Measurements from ENCODE around the gene GRP.
"Not testable (repeated sequence)": the region's sequence is repeated elsewhere in the genome, so short reads cannot be mapped to it uniquely, and the experiment has no call there.

GRP gene

GRCh38 chr18:59229701-59230443 is 9.9 kb downstream of the GRP start:
- no peak for DNase-seq

GRCh38 chr18:59231114-59231513 is 11.2 kb downstream of the GRP start:
- no peak for DNase-seq

GRCh38 chr18:59231877-59232276 is 11.9 kb downstream of the GRP start:
- no peak for DNase-seq

GRCh38 chr18:59232309-59233016 is 12.5 kb downstream of the GRP start:
- DNase-seq = no peak

GRCh38 chr18:59233017-59233410 is 13.1 kb downstream of the GRP start:
- no peak for DNase-seq

GRCh38 chr18:59238385-59238784 is 18.4 kb downstream of the GRP start:
- no peak for DNase-seq

- no peak for DNase-seq
Observed at GRCh38 chr18:59239642-59240041, 19.7 kb downstream of the GRP start.

GRCh38 chr18:59242906-59243305 is 22.9 kb downstream of the GRP start:
- no peak for DNase-seq

- DNase-seq = no peak
Observed at GRCh38 chr18:59246796-59247195, 26.8 kb downstream of the GRP start.

- no peak for DNase-seq
Observed at GRCh38 chr18:59249199-59249774, 29.3 kb downstream of the GRP start.

- not testable (repeated sequence) for DNase-seq
Observed at GRCh38 chr18:59255491-59255890, 35.5 kb downstream of the GRP start.

GRCh38 chr18:59261842-59262241 is 41.9 kb downstream of the GRP start:
- not testable (repeated sequence) for DNase-seq

GRCh38 chr18:59262243-59262642 is 42.3 kb downstream of the GRP start:
- not testable (repeated sequence) for DNase-seq

- DNase-seq = no peak
Observed at GRCh38 chr18:59263661-59264060, 43.7 kb downstream of the GRP start.

GRCh38 chr18:59264121-59264571 is 44.2 kb downstream of the GRP start:
- no peak for DNase-seq

GRCh38 chr18:59264651-59265245 is 44.8 kb downstream of the GRP start:
- no peak for DNase-seq

GRCh38 chr18:59265246-59265973 is 45.5 kb downstream of the GRP start:
- DNase-seq = no peak

GRCh38 chr18:59265974-59266369 is 46.0 kb downstream of the GRP start:
- DNase-seq = no peak

GRCh38 chr18:59266459-59266858 is 46.5 kb downstream of the GRP start:
- DNase-seq = no peak

GRCh38 chr18:59266886-59267502 is 47.0 kb downstream of the GRP start:
- no peak for DNase-seq

- no peak for DNase-seq
Observed at GRCh38 chr18:59267503-59268126, 47.7 kb downstream of the GRP start.

- no peak for DNase-seq
Observed at GRCh38 chr18:59268127-59268720, 48.3 kb downstream of the GRP start.
